Activated CD8-positive, alpha-beta memory T cell treated with anti-CD3 and anti-CD28 coated beads for 36 hours (primary cell): Measurements from ENCODE around the gene POLA1. TPM values are rescaled to one million over a fixed set of nuclear protein-coding genes. Genes with fewer than 3 reads are reported as not detected.

Source experiments
- CTCF ChIA-PET: fragments of 350-600 bp; sonication (Branson Sonifier 250); formaldehyde crosslinking; loops from one replicate; lab custom pipeline; 2021; ENCODE audit warnings: antibody characterized with exemption; lab: Charles Lee
- POLR2A ChIA-PET: fragments of 350-600 bp; sonication (Branson Sonifier 250); formaldehyde crosslinking; loops from one replicate; lab custom pipeline; 2021; ENCODE audit warnings: antibody characterized with exemption; lab: Charles Lee
- total RNA-seq, 2 experiments: library from RNA; stranded (reverse); gene quantifications; one replicate each; pipeline ENCODE4 v1.2.3, GENCODE V29; 2021

The POLA1 gene
- total RNA-seq, 2 experiments from 2014 or later = 46.7 to 49.1 TPM

GRCh38 chrX:25014366-25014838 is 320.7 kb downstream of the POLA1 start:
- CTCF ChIA-PET = no interaction called here
- POLR2A ChIA-PET = no interaction called here

- POLR2A ChIA-PET = no interaction called here
- CTCF ChIA-PET = no interaction called here
These were observed 322.0 kb downstream of the POLA1 start, which contains the start of gene ARX for GRCh38 chrX:25015486-25016360. TSS of gene ARX (minus strand) at chrX:25015965. CDS start at chrX:25015737, 228 bp downstream.

DNA sequence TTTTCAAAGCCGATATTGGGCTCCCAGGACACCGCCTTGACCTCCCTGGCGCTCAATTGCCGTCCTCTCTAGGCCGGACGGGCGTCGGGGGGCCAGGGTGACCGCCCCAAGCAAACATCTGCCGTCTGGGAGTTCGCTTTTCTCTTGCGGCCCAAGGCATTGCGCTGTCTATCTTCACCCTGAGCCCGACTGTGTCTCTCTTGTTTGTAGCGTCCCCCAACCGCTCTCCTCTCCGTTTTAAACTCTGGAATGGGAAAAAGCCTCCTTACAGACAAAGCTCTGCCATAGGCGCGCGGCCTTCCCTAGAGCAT is 322.6 kb downstream of the POLA1 start:
- POLR2A ChIA-PET = no interaction called here
- CTCF ChIA-PET = no interaction called here

GRCh38 chrX:25016938-25017598 is 323.4 kb downstream of the POLA1 start:
- CTCF ChIA-PET = no interaction called here

GRCh38 chrX:25017667-25018247 is 324.0 kb downstream of the POLA1 start:
- CTCF ChIA-PET = no interaction called here

More at GRCh38 chrX:25016938-25017598, 323.4 kb downstream of the POLA1 start:
- POLR2A ChIA-PET = no interaction called here

DNA sequence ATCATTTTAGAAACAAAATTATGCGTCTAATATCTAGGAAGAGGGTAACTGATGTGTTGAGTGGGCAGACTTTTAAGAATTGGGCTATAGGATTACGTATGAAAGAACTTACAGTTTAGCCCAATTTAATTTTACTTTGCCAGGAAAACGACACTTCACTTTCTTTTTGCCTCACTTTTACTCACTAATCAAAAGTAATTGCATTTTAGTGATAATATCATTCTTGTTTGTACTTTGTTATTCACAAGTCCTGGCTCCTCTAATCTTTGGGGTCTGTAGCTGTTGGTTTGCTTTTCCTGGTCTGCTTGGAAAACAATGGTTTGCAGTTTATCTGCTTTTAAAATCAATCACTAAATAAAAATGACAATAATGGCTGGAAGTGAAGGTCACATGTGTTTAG is 325.0 kb downstream of the POLA1 start:
- ChIA-PET CTCF (no interaction called here), POLR2A (no interaction called here)

More at GRCh38 chrX:25017667-25018247, 324.0 kb downstream of the POLA1 start:
- POLR2A ChIA-PET = no interaction called here

GRCh38 chrX:25019707-25020390 is 326.1 kb downstream of the POLA1 start:
- CTCF ChIA-PET = no interaction called here
- POLR2A ChIA-PET = no interaction called here

GRCh38 chrX:25020391-25020904 is 326.7 kb downstream of the POLA1 start:
- ChIA-PET POLR2A (no interaction called here), CTCF (no interaction called here)

- POLR2A ChIA-PET = no interaction called here
- CTCF ChIA-PET = interaction anchor here (0.9 kb wide), 1 partner anchor 19 kb away, joined by 3 read pairs; no protein-coding TSS in a partner anchor
These were observed 327.3 kb downstream of the POLA1 start for GRCh38 chrX:25020905-25021449.

GRCh38 chrX:25022499-25023325 is 329.0 kb downstream of the POLA1 start:
- ChIA-PET POLR2A (no interaction called here), CTCF (no interaction called here)

- ChIA-PET CTCF (no interaction called here), POLR2A (no interaction called here)
These were observed 330.2 kb downstream of the POLA1 start for GRCh38 chrX:25023908-25024307.

- ChIA-PET POLR2A (no interaction called here), CTCF (interaction anchor here (0.9 kb wide), 1 partner anchor 26 kb away, joined by 3 read pairs; no protein-coding TSS in a partner anchor)
These were observed 331.9 kb downstream of the POLA1 start for GRCh38 chrX:25025615-25026014.

- ChIA-PET CTCF (no interaction called here), POLR2A (no interaction called here)
These were observed 332.9 kb downstream of the POLA1 start for GRCh38 chrX:25026576-25026975.

DNA sequence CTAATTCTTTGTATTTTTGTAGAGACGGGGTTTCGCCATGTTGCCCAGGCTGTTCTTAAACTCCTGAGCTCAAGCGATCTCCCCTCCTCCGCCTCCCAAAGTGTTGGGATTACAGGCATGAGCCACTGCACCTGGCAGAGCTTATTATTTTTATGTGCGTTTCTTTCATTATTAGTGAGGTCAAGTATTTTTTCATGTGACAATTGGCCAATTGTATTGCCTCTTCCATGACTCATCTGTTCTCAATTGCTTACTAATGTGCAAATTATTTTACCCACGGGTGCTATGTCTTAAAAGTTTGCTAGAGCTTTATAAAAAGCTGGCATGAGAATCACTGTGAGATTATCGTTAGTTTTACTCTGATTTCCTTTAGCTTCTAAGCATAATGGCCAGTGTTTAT is 335.0 kb downstream of the POLA1 start:
- CTCF ChIA-PET = no interaction called here
- POLR2A ChIA-PET = no interaction called here

DNA sequence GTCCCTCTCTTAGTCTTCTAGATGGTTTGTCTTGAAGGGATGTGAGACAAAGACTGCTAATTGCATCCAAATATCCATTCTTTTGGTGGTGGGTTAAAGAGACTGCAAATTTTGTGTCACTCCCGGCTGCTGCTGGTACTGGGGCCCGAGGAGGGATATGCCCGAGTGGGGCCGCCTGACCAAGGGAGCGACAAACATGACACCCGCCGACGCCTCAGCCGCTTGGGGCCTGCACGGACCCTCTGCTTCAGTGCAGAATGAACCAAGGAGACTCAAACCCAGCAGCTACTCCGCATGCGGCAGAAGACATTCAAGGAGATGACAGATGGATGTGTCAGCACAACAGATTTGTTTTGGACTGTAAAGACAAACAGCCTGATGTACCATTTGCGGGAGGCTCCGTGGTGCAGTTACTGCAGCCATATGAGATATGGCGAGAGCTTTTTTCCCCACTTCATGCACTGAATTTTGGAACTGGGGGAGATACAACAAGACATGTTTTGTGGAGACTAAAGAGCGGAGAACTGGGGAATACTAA is 335.6 kb downstream of the POLA1 start:
- ChIA-PET CTCF (no interaction called here), POLR2A (no interaction called here)

DNA sequence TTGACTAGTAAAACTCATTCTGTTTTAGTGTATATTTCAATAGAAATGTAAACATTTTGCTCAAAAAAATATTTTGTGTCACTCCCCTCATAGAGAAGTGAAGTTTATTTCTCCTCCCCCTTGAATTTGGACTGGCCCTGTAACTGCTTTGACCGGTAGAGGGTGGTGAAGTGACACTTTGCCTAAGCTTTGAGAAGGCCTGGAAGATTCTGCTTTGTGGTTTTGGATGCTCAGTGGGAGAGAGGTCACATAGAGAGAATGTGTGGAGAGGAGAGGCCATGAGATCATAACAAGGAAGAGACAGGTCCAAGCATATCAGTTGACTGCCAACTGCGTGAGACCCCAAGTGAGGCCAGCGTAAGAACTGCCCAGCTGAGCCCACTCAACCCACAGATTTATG is 341.2 kb downstream of the POLA1 start:
- ChIA-PET CTCF (no interaction called here), POLR2A (no interaction called here)

GRCh38 chrX:25039036-25039435 is 345.3 kb downstream of the POLA1 start:
- ChIA-PET CTCF (no interaction called here), POLR2A (no interaction called here)

GRCh38 chrX:25043192-25043591 is 349.5 kb downstream of the POLA1 start:
- CTCF ChIA-PET = no interaction called here
- POLR2A ChIA-PET = no interaction called here
